HCT116 (cell line): ENCODE data around the gene IGLL5. TPM values are rescaled to one million over a fixed set of nuclear protein-coding genes. Genes with fewer than 3 reads are reported as not detected.

Source experiments
- ATAC-seq: fragments of 200-7000 bp; cut with Tn5 transposase; 2 replicates; pipeline ENCODE4 v1.9.1; 2020; ENCODE audit warnings: mild to moderate bottlenecking, moderate library complexity
- BruUV-seq: library from RNA; stranded (reverse); fragments of 400-500 nt; replicated peaks from 2 replicates; lab custom pipeline; 2021; lab: Mats Ljungman, UMichigan
- CTCF ChIA-PET: fragments of 300-600 bp; sonication (Branson Sonifier 250); formaldehyde crosslinking; loops from one replicate; lab custom pipeline; 2021; ENCODE audit warnings: antibody characterized with exemption; lab: Charles Lee
- POLR2A ChIA-PET: fragments of 300-600, 350-600 bp; sonication (Branson Sonifier 250); formaldehyde crosslinking; loops from one replicate; lab custom pipeline; 2021; ENCODE audit warnings: antibody characterized with exemption; lab: Charles Lee
- RAD21 ChIA-PET, 2 experiments: fragments of 300-600 bp; sonication (Branson Sonifier 250); formaldehyde crosslinking; loops; one replicate each; lab custom pipeline; 2023; ENCODE audit warnings: low total read pairs in 2 of 2; ENCODE audit not compliant: uncharacterized antibody in 2 of 2, unreplicated experiment in 2 of 2, low non-redundant PET in 1 of 2; lab: Charles Lee
- DNase-seq: peaks from one replicate; pipeline ENCODE4 v3.0.0-alpha.2; 2010; ENCODE audit warnings: low read depth, low spot score
- H2AFZ ChIP-seq: fragments of 200-600 bp; shearing (Covaris generic), sonication (generic); 2 replicates; pipeline ENCODE4 v1.6.1; 2017; ENCODE audit warnings: low read depth, mixed run types, mixed read lengths, antibody characterized with exemption, low read length; ENCODE audit not compliant: poor library complexity, severe bottlenecking
- H3K27ac ChIP-seq: 2 replicates; pipeline ENCODE4 v1.5.1; 2012; ENCODE audit warnings: low read depth, low read length
- H3K27me3 ChIP-seq: fragments of 200-600 bp; sonication (generic); 2 replicates; pipeline ENCODE4 v1.6.1; 2016; ENCODE audit warnings: mixed run types, low read length, mixed read lengths; ENCODE audit not compliant: insufficient read depth
- H3K36me3 ChIP-seq, 2 experiments: fragments of 200-500 bp in 1 of 2; fragments of 200-600 bp in 1 of 2; sonication (Bioruptor generic) in 1 of 2; sonication (generic) in 1 of 2; 2 replicates each; pipeline versions ENCODE4 v1.5.1 to v1.6.1; 2014 to 2016; ENCODE audit warnings: low read length in 2 of 2, inconsistent platforms in 1 of 2, mixed read lengths in 1 of 2, mixed run types in 1 of 2; ENCODE audit not compliant: insufficient read depth in 2 of 2, control insufficient read depth in 1 of 2
- H3K4me1 ChIP-seq, 2 experiments: fragments of 200-600 bp in 1 of 2; sonication (generic) in 1 of 2; 2 replicates each; pipeline versions ENCODE4 v1.5.1 to v1.6.1; 2012 to 2017; ENCODE audit warnings: low read length in 2 of 2, inconsistent platforms in 1 of 2, mild to moderate bottlenecking in 1 of 2, mixed read lengths in 1 of 2, mixed run types in 1 of 2, moderate library complexity in 1 of 2; ENCODE audit not compliant: insufficient read depth in 2 of 2, control insufficient read depth in 1 of 2
- H3K4me2 ChIP-seq: fragments of 200-600 bp; sonication (generic); 2 replicates; pipeline ENCODE4 v1.6.1; 2017; ENCODE audit warnings: mixed run types, low read length, mixed read lengths
- H3K4me3 ChIP-seq, 2 experiments: fragments of 200-600 bp in 1 of 2; sonication (generic) in 1 of 2; replicated peaks in 1 of 2; 2 replicates each; pipeline ENCODE4 v1.5.1; 2011 to 2016; ENCODE audit warnings: low read length in 2 of 2, control low read depth in 1 of 2, low read depth in 1 of 2, mild to moderate bottlenecking in 1 of 2, mixed read lengths in 1 of 2, mixed run types in 1 of 2
- H3K79me2 ChIP-seq: fragments of 200-600 bp; sonication (generic); 2 replicates; pipeline ENCODE4 v1.6.1; 2017; ENCODE audit warnings: mild to moderate bottlenecking, mixed run types, low read length, moderate library complexity, mixed read lengths; ENCODE audit not compliant: insufficient read depth
- H3K9ac ChIP-seq: fragments of 200-600 bp; sonication (generic); 2 replicates; pipeline ENCODE4 v1.6.1; 2016; ENCODE audit warnings: low read length, mixed read lengths
- H3K9me2 ChIP-seq: fragments of 200-600 bp; sonication (generic), shearing (Covaris generic); 2 replicates; pipeline ENCODE4 v1.6.1; 2017; ENCODE audit warnings: mixed run types, mild to moderate bottlenecking, moderate library complexity; ENCODE audit not compliant: insufficient read depth
- H3K9me3 ChIP-seq, 2 experiments: fragments of 200-500 bp in 1 of 2; fragments of 200-600 bp in 1 of 2; sonication (Bioruptor generic) in 1 of 2; sonication (generic) in 1 of 2; 2 replicates each; pipeline ENCODE4 v1.6.1; 2014 to 2017; ENCODE audit warnings: low read length in 2 of 2, mixed read lengths in 2 of 2, inconsistent platforms in 1 of 2, low read depth in 1 of 2, mild to moderate bottlenecking in 1 of 2, mixed run types in 1 of 2, moderate library complexity in 1 of 2; ENCODE audit not compliant: control insufficient read depth in 1 of 2, insufficient read depth in 1 of 2
- H4K20me1 ChIP-seq: fragments of 200-600 bp; sonication (generic), shearing (Covaris generic); 2 replicates; pipeline ENCODE4 v1.6.1; 2017; ENCODE audit warnings: mixed run types, mild to moderate bottlenecking, moderate library complexity; ENCODE audit not compliant: insufficient read depth
- CBX3 ChIP-seq: IDR thresholded peaks from 2 replicates; pipeline ENCODE4 v1.6.1; 2012; ENCODE audit warnings: low read depth
- CEBPB ChIP-seq: IDR thresholded peaks from 2 replicates; pipeline ENCODE4 v1.6.1; 2012; ENCODE audit warnings: low read depth
- CTCF ChIP-seq, 3 experiments: fragments of 200-600 bp in 1 of 3; sonication (generic) in 1 of 3; IDR thresholded peaks in 2 of 3; conservative IDR thresholded peaks in 1 of 3; 2 replicates each; pipeline ENCODE4 v1.5.1; 2012 to 2017; ENCODE audit warnings: low read depth in 2 of 3, low read length in 2 of 3, antibody characterized with exemption in 1 of 3, borderline replicate concordance in 1 of 3, control low read depth in 1 of 3, mild to moderate bottlenecking in 1 of 3, mixed read lengths in 1 of 3, mixed run types in 1 of 3, moderate library complexity in 1 of 3; ENCODE audit not compliant: insufficient read depth in 1 of 3
- EZH2phosphoT487 ChIP-seq: fragments of 200-600 bp; IDR thresholded peaks from 2 replicates; pipeline ENCODE4 v1.6.1; 2018; ENCODE audit warnings: antibody characterized with exemption, borderline replicate concordance
- FOSL1 ChIP-seq: IDR thresholded peaks from 2 replicates; pipeline ENCODE4 v1.6.1; 2012; ENCODE audit warnings: low read depth
- JUND ChIP-seq: IDR thresholded peaks from 2 replicates; pipeline ENCODE4 v1.6.1; 2012
- POLR2A ChIP-seq: IDR thresholded peaks from 2 replicates; pipeline ENCODE4 v1.7.0; 2011; ENCODE audit warnings: borderline replicate concordance; ENCODE audit not compliant: insufficient read depth, insufficient read length; ENCODE audit errors: extremely low read depth
- RAD21 ChIP-seq: IDR thresholded peaks from 2 replicates; pipeline ENCODE4 v1.6.1; 2012; ENCODE audit warnings: low read depth, mild to moderate bottlenecking
- SRF ChIP-seq: IDR thresholded peaks from 2 replicates; pipeline ENCODE4 v1.6.1; 2012; ENCODE audit warnings: low read depth
- ZNF274 ChIP-seq: fragments of 200-500 bp; sonication (Bioruptor generic); IDR thresholded peaks from 2 replicates; pipeline ENCODE4 v1.6.1; 2014; ENCODE audit warnings: mild to moderate bottlenecking, low read depth, low read length, inconsistent platforms
- intact Hi-C: fragments of 100-400 bp; cut with micrococcal nuclease; formaldehyde crosslinking; loops from 2 replicates; pipeline ENCODE4 v1.10.0; 2022
- total RNA-seq: library from RNA; stranded (reverse); gene quantifications from one replicate; pipeline ENCODE4 v1.2.1, GENCODE V29; 2021; ENCODE audit not compliant: unreplicated experiment

The IGLL5 gene
- total RNA-seq, 1 experiment from 2014 or later: not detected

- Histone ChIP-seq H3K79me2 (no peaks in the 10 kb centered on the region), H3K27ac (no peak overlapping the region), H3K4me3 (no peak overlapping the region), H3K36me3 (no peaks in the 10 kb centered on the region), H3K9me2 (no peaks in the 10 kb centered on the region), H3K9ac (no peak overlapping the region), H3K4me1 (no peaks in the 10 kb centered on the region), H2AFZ (no peak overlapping the region), H3K27me3 (no peaks in the 10 kb centered on the region), H4K20me1 (no peaks in the 10 kb centered on the region), H3K9me3 (no peaks in the 10 kb centered on the region), H3K4me2 (no peak overlapping the region)
- no TSS peak for BruUV-seq
- DNase-seq: no peak
- ChIA-PET CTCF (interaction anchor here (1.9 kb wide), 1 partner anchor 92 kb away, joined by 6 read pairs; no protein-coding TSS in a partner anchor), RAD21 (no interaction called here), POLR2A (no interaction called here)
- no peak for ATAC-seq
- intact Hi-C loops: loop anchor here (5.0 kb wide), 4 partner anchors 33 to 168 kb away; no protein-coding TSS in a partner anchor
- TF ChIP-seq CTCF (IDR thresholded peaks at IDR 0.05 in 2 of 3, conservative IDR thresholded peaks at IDR 0.05 in 1 of 3; ENCODE audit: borderline replicate concordance in 1 of 3, insufficient read depth in 1 of 3, low read depth in 2 of 3, low read length in 2 of 3) (no peak), RAD21 (no peak), CEBPB (no peak), EZH2phosphoT487 (no peak), JUND (no peak), POLR2A (no peak), CBX3 (no peak), SRF (no peak), FOSL1 (no peak), ZNF274 (no peak)
- TF ChIP-seq, all 23 proteins: peak for 0
Observed at GRCh38 chr22:22880645-22881044, 7.0 kb upstream of the IGLL5 start.
